GM13976 (cell line): ENCODE data around the gene RPL4.

Experiments
- DNase-seq: peaks from one replicate; pipeline ENCODE4 v3.0.0; 2012; ENCODE audit warnings: low spot score
- in situ Hi-C: fragments of 300-500 bp; cut with MboI; formaldehyde crosslinking; loops from one replicate; pipeline ENCODE4 v1.12.0; 2022; ENCODE audit warnings: low sequenced_read_pairs, mixed read lengths, inconsistent platforms; ENCODE audit not compliant: unreplicated experiment
- TF ChIP-seq, protein P1 (sequence below): IDR thresholded peaks from 2 replicates; pipeline ENCODE4 v1.5.1; 2012; ENCODE audit warnings: borderline replicate concordance, mild to moderate bottlenecking; ENCODE audit not compliant: insufficient read depth; ENCODE audit errors: extremely low read depth, missing control alignments, control extremely low read depth

RPL4 gene

GRCh38 chr15:66489179-66489791 lies 15.4 kb downstream of the RPL4 start:
- DNase-seq = no peak
- TF ChIP-seq, protein P1, sequence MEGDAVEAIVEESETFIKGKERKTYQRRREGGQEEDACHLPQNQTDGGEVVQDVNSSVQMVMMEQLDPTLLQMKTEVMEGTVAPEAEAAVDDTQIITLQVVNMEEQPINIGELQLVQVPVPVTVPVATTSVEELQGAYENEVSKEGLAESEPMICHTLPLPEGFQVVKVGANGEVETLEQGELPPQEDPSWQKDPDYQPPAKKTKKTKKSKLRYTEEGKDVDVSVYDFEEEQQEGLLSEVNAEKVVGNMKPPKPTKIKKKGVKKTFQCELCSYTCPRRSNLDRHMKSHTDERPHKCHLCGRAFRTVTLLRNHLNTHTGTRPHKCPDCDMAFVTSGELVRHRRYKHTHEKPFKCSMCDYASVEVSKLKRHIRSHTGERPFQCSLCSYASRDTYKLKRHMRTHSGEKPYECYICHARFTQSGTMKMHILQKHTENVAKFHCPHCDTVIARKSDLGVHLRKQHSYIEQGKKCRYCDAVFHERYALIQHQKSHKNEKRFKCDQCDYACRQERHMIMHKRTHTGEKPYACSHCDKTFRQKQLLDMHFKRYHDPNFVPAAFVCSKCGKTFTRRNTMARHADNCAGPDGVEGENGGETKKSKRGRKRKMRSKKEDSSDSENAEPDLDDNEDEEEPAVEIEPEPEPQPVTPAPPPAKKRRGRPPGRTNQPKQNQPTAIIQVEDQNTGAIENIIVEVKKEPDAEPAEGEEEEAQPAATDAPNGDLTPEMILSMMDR = no peak
- in situ Hi-C loops = no loop called here

DNA sequence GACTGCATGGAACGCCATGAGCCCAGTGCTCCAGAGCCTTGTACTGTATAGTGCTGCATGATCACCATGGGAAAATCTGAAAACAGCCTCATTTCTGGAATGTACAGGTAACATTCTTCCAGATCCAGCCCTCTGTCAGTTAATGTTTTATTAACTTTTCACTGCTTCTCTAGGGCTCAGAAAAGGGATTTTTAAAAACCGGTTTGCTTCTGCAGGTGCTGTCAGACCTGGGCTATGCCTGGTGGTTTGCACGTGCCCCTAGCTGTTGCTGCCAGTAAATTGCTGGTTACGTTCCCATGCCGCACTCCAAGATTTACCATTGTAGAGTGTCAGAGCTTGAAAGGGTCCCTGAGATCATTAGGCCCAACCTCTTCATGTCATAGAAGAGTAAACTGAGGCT lies 16.1 kb downstream of the RPL4 start:
- in situ Hi-C loops = no loop called here
- no peak for DNase-seq
- TF ChIP-seq, protein P1 = no peak

GRCh38 chr15:66486887-66487286 lies 17.8 kb downstream of the RPL4 start:
- no peak for DNase-seq
- in situ Hi-C loops = no loop called here
- TF ChIP-seq, protein P1 = no peak

GRCh38 chr15:66484539-66485112 lies 20.0 kb downstream of the RPL4 start:
- in situ Hi-C loops = no loop called here
- TF ChIP-seq, protein P1 = no peak
- DNase-seq = no peak

- no peak for DNase-seq
- TF ChIP-seq, protein P1 = no peak
- in situ Hi-C loops = no loop called here
Measured at GRCh38 chr15:66483131-66483566, 21.5 kb downstream of the RPL4 start.

DNA sequence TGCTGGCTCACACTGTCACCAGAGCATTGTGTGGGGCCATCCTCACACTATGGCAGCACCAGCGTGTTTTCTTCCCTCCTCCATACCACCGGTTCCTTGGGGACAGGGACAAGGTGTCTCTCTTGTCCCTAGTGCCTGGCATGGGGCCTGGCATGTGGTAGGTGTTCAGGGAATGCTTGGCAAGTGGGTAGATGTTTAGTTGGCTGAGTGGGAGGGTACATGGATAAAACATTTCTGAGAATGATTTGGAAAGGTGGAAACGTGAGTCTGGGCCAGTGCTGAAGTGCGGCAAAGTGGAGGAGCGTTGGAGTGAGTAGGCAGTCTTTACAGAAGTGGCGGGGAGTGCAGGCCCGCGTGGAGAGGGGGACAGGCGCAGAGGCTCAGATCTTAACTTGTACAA lies 22.1 kb downstream of the RPL4 start:
- no peak for DNase-seq
- TF ChIP-seq, protein P1 = no peak
- in situ Hi-C loops = no loop called here
